ENCODE measurements around the gene DEFB123. TPM values are rescaled to one million over a fixed set of nuclear protein-coding genes. Genes with fewer than 3 reads are reported as not detected.

Gene DEFB123
- total and polyA plus RNA-seq, 9 of the 15 experiments (the other 6 are each of a cell fraction or from before 2014, with no cell fraction given): not detected

- TF ChIP-seq MAZ (CRISPR knock-in tag; conservative IDR thresholded peaks at IDR 0.05 in 1 of 2, IDR thresholded peaks at IDR 0.05 in 1 of 2) (peak; percentile 25 to 54; a peak in 2 of 4 replicates), ESRRA (IDR thresholded peaks at IDR 0.05; ENCODE audit: borderline replicate concordance, low read depth) (peak; percentile 38; the same call in 1 of the 2 replicates), ZKSCAN1 (IDR thresholded peaks at IDR 0.05; ENCODE audit: low read depth, low read length) (peak; percentile 94)
These were observed 45.3 kb downstream of the DEFB123 start (continued) for GRCh38 chr20:31485450-31486339.

GRCh38 chr20:31488115-31488514 lies 47.7 kb downstream of the DEFB123 start:
- Histone ChIP-seq H3K79me2 (ENCODE audit: control insufficient read depth, insufficient read depth, low read length) (no peaks in the 10 kb centered on the region), H3K27me3 (ENCODE audit: control insufficient read depth in 2 of 2, insufficient read depth in 2 of 2, low read length in 2 of 2) (peaks cover 8 to 20% of the 10 kb centered on the region in 2 experiments; a peak in 3 of 5 replicates), H3K9me1 (ENCODE audit: control insufficient read depth, insufficient read depth, low read length) (no peaks in the 10 kb centered on the region), H3K4me2 (ENCODE audit: insufficient read depth, low read length) (no peak overlapping the region), H3K27ac (ENCODE audit: extremely low read depth, low read depth, low read length) (no peak overlapping the region), H4K20me1 (replicated peaks; ENCODE audit: control insufficient read depth, insufficient read depth, low read length) (no peaks in the 10 kb centered on the region), H3K9me3 (replicated peaks; ENCODE audit: control insufficient read depth, insufficient read depth, low read depth, low read length) (no peaks in the 10 kb centered on the region; the same call in 1 of the 2 replicates), H3K4me3 (no peak overlapping the region), H3K4me1 (replicated peaks in 1 of 2; ENCODE audit: control insufficient read depth in 2 of 2, insufficient read depth in 2 of 2, low read length in 2 of 2) (peaks cover 11 to 14% of the 10 kb centered on the region in 2 experiments; a peak in 3 of 5 replicates), H2AFZ (ENCODE audit: low read depth, low read length) (no peak overlapping the region), H3K36me3 (ENCODE audit: control insufficient read depth, insufficient read depth, low read length) (no peaks in the 10 kb centered on the region), H3K9ac (ENCODE audit: insufficient read depth in 1 of 2, low read depth in 2 of 2, low read length in 2 of 2) (no peak overlapping the region)
- no peak for TF ChIP-seq RBM15 (IDR thresholded peaks at IDR 0.05; ENCODE audit: insufficient read depth, low read length)
- POLR2A ChIA-PET: no interaction called here
- ATAC-seq: no peak
- in situ Hi-C loops (cut with MboI): no loop called here
- WGBS (ENCODE audit: insufficient coverage, low coverage, missing lambda C conversion rate): 0% methylated on average over 2 of the region's 2 CpGs
- no peak for FAIRE-seq
- intact Hi-C loops (cut with micrococcal nuclease): no loop called here
- no peak for DNase-seq (ENCODE audit: extremely low read depth in 1 of 4, low spot score in 3 of 4)
- CTCF ChIA-PET (ENCODE audit: low intra/inter-chr PET ratio): no interaction called here
- no TSS peak for BruUV-seq (replicated peaks)

Data from K562 (cell line).